Activated CD8-positive, alpha-beta memory T cell treated with anti-CD3 and anti-CD28 coated beads for 24 hours (primary cell): Measurements from ENCODE around the gene APP.

Experiments used
- DNase-seq: peaks from one replicate; pipeline ENCODE4 v3.0.0-alpha.2; 2020

Gene APP

GRCh38 chr21:25857308-25858074 lies 313.1 kb downstream of the APP start:
- DNase-seq: no peak

- no peak for DNase-seq
Measured at GRCh38 chr21:25855576-25855975, 315.0 kb downstream of the APP start.

GRCh38 chr21:25850126-25850842 lies 320.3 kb downstream of the APP start:
- DNase-seq: no peak

- no peak for DNase-seq
Measured at GRCh38 chr21:25848309-25848708, 322.3 kb downstream of the APP start.

- no peak for DNase-seq
Measured at GRCh38 chr21:25845729-25846256, 324.8 kb downstream of the APP start.

GRCh38 chr21:25842925-25843324 lies 327.6 kb downstream of the APP start:
- no peak for DNase-seq

- no peak for DNase-seq
Measured at GRCh38 chr21:25838809-25839208, 331.8 kb downstream of the APP start.

GRCh38 chr21:25837533-25838265 lies 332.9 kb downstream of the APP start:
- DNase-seq: no peak

- DNase-seq: no peak
Measured at GRCh38 chr21:25836396-25836795, 334.2 kb downstream of the APP start.

GRCh38 chr21:25834381-25834780 lies 336.2 kb downstream of the APP start:
- no peak for DNase-seq

GRCh38 chr21:25831300-25831960 lies 339.1 kb downstream of the APP start:
- no peak for DNase-seq
